Sigmoid colon (tissue), 4 donors: ENCODE data around the gene CHMP1B.

Source experiments
- EP300 ChIP-seq, 4 donors: sonication (generic); formaldehyde crosslinking; IDR thresholded peaks; one replicate each; pipeline ENCODE4 v1.6.1; 2017; ENCODE audit warnings: antibody characterized with exemption in 4 of 4
- POLR2A ChIP-seq, 2 donors: fragments of 450-650 bp; IDR thresholded peaks; one replicate each; pipeline ENCODE4 v1.6.1; 2016; ENCODE audit warnings: antibody characterized with exemption in 2 of 2, mild to moderate bottlenecking in 2 of 2, moderate library complexity in 2 of 2
- POLR2AphosphoS5 ChIP-seq, 4 donors: sonication (generic); formaldehyde crosslinking; IDR thresholded peaks; one replicate each; pipeline ENCODE4 v1.6.1; 2017; ENCODE audit warnings: antibody characterized with exemption in 4 of 4
- TF ChIP-seq, protein P1 (sequence below), 4 experiments: fragments of 450-650 bp in 3 of 4; fragments of 200-600 bp in 1 of 4; IDR thresholded peaks; one replicate each; pipeline ENCODE4 v1.5.1; 2016 to 2019; ENCODE audit warnings: antibody characterized with exemption in 4 of 4, mild to moderate bottlenecking in 3 of 4, moderate library complexity in 2 of 4

DNA sequence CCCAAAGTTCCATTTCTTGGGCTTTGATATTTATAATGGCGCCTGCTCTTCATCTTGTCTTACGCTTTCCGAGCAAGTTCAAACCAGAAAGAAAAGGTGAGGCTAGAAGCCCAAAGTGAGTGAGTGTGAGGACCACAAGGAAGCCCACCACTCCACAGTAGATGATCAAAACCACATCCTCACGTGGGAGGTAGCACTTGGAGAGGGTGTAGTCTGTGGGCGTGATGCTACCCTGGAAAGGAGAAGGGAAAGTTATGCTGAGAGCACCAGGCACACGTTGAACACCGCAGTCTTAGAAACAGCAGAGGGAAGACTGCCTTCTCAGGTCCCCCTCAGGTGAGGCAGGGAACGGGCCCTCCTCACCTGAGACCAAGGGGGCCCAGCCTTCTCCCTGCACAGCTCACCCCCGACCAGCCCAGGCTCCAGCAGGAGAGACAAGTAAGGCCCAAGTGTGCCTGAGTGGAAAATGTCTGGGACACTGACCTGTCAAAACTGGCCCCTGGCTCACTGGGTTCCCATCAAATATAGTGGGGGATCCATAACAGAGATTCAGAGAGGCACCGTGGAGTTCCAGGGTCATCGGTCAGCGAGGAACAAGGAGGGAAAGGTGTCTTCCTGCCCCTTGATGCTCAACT is 33.3 kb downstream of the CHMP1B start:
- TF ChIP-seq, protein P1, sequence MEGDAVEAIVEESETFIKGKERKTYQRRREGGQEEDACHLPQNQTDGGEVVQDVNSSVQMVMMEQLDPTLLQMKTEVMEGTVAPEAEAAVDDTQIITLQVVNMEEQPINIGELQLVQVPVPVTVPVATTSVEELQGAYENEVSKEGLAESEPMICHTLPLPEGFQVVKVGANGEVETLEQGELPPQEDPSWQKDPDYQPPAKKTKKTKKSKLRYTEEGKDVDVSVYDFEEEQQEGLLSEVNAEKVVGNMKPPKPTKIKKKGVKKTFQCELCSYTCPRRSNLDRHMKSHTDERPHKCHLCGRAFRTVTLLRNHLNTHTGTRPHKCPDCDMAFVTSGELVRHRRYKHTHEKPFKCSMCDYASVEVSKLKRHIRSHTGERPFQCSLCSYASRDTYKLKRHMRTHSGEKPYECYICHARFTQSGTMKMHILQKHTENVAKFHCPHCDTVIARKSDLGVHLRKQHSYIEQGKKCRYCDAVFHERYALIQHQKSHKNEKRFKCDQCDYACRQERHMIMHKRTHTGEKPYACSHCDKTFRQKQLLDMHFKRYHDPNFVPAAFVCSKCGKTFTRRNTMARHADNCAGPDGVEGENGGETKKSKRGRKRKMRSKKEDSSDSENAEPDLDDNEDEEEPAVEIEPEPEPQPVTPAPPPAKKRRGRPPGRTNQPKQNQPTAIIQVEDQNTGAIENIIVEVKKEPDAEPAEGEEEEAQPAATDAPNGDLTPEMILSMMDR (IDR thresholded peaks at IDR 0.05): no peak
- TF ChIP-seq POLR2AphosphoS5 (IDR thresholded peaks at IDR 0.05) (no peak), POLR2A (IDR thresholded peaks at IDR 0.05) (no peak), EP300 (IDR thresholded peaks at IDR 0.05) (no peak)
